ENCODE measurements around the gene MDM1.

- TF ChIP-seq CTCF (IDR thresholded peaks at IDR 0.05 in 2 of 3, conservative IDR thresholded peaks at IDR 0.05 in 1 of 3; ENCODE audit: borderline replicate concordance in 1 of 3, insufficient read depth in 1 of 3, low read depth in 2 of 3, low read length in 2 of 3): no peak
- TF ChIP-seq MAX (IDR thresholded peaks at IDR 0.05): no peak
- no peak for TF ChIP-seq SP1 (IDR thresholded peaks at IDR 0.05; ENCODE audit: low read depth)
- TF ChIP-seq POLR2A (IDR thresholded peaks at IDR 0.05; ENCODE audit: borderline replicate concordance, extremely low read depth, insufficient read depth, insufficient read length): no peak
- no peak for TF ChIP-seq ATF3 (IDR thresholded peaks at IDR 0.05)
These were observed 8.5 kb upstream of the MDM1 start for GRCh38 chr12:68340404-68341270.
